WTC11 (cell line): Measurements from ENCODE around the gene TIMELESS. TPM values are rescaled to one million over a fixed set of nuclear protein-coding genes. Genes with fewer than 3 reads are reported as not detected.

ENCODE experiments used
- ATAC-seq: fragments of 200-7000 bp; cut with Tn5 transposase; 2 replicates; pipeline ENCODE4 v1.10.0; 2021; ENCODE audit warnings: mild to moderate bottlenecking, moderate library complexity
- CTCF ChIA-PET: fragments of 300-600 bp; sonication (Branson Sonifier 250); formaldehyde crosslinking; loops from one replicate; lab custom pipeline; 2021; ENCODE audit warnings: antibody characterized with exemption; lab: Charles Lee
- POLR2A ChIA-PET: fragments of 350-600 bp; sonication (Branson Sonifier 250); formaldehyde crosslinking; loops from one replicate; lab custom pipeline; 2021; ENCODE audit warnings: antibody characterized with exemption; lab: Charles Lee
- DNase-seq: peaks from one replicate; pipeline ENCODE4 v3.0.0; 2021; ENCODE audit warnings: low spot score
- H3K27ac Mint-ChIP-seq: 2 replicates; pipeline ENCODE4 v1.8.0; 2021; ENCODE audit warnings: mixed read lengths
- H3K27me3 Mint-ChIP-seq: 2 replicates; pipeline ENCODE4 v1.8.0; 2021; ENCODE audit warnings: low read depth, mild to moderate bottlenecking, moderate library complexity, mixed read lengths
- H3K36me3 Mint-ChIP-seq: 2 replicates; pipeline ENCODE4 v1.8.0; 2021; ENCODE audit warnings: mixed read lengths
- H3K4me1 Mint-ChIP-seq: 2 replicates; pipeline ENCODE4 v1.8.0; 2022; ENCODE audit warnings: mixed read lengths
- H3K4me3 Mint-ChIP-seq: 2 replicates; pipeline ENCODE4 v1.8.0; 2021; ENCODE audit warnings: mild to moderate bottlenecking, moderate library complexity, mixed read lengths
- H3K9me3 Mint-ChIP-seq: 2 replicates; pipeline ENCODE4 v1.8.0; 2021; ENCODE audit warnings: mixed read lengths
- CBFB ChIP-seq: sonication (generic); formaldehyde crosslinking; IDR thresholded peaks from 2 replicates; pipeline ENCODE4 v1.8.1; 2022; ENCODE audit warnings: mild to moderate bottlenecking, low read depth, missing genetic modification reagents
- CREM ChIP-seq: sonication (generic); formaldehyde crosslinking; IDR thresholded peaks from 2 replicates; pipeline ENCODE4 v1.8.1; 2022; ENCODE audit warnings: mild to moderate bottlenecking, missing genetic modification reagents, moderate library complexity
- ELF4 ChIP-seq: sonication (generic); formaldehyde crosslinking; IDR thresholded peaks from 2 replicates; pipeline ENCODE4 v1.8.1; 2022; ENCODE audit warnings: low read depth, mild to moderate bottlenecking, moderate library complexity, missing genetic modification reagents
- EMX1 ChIP-seq: fragments of 250-450 bp; sonication (Bioruptor Pico); IDR thresholded peaks from 2 replicates; pipeline ENCODE4 v1.8.0; 2021; ENCODE audit warnings: mild to moderate bottlenecking
- GABPB1 ChIP-seq: sonication (generic); formaldehyde crosslinking; IDR thresholded peaks from 2 replicates; pipeline ENCODE4 v1.8.1; 2023; ENCODE audit warnings: mild to moderate bottlenecking, missing genetic modification reagents
- JAZF1 ChIP-seq: fragments of 250-450 bp; sonication (Bioruptor Pico); IDR thresholded peaks from 2 replicates; pipeline ENCODE4 v1.9.0; 2021; ENCODE audit warnings: moderate library complexity, mild to moderate bottlenecking, inconsistent platforms
- NFATC4 ChIP-seq: fragments of 250-450 bp; sonication (Bioruptor Pico); IDR thresholded peaks from 2 replicates; pipeline ENCODE4 v1.9.0; 2021; ENCODE audit warnings: mild to moderate bottlenecking
- SOX15 ChIP-seq: fragments of 250-450 bp; sonication (Bioruptor Pico); IDR thresholded peaks from 2 replicates; pipeline ENCODE4 v1.9.0; 2021; ENCODE audit warnings: mild to moderate bottlenecking
- ZNF138 ChIP-seq: sonication (generic); formaldehyde crosslinking; conservative IDR thresholded peaks from 2 replicates; pipeline ENCODE4 v1.8.1; 2022; ENCODE audit warnings: mild to moderate bottlenecking, moderate library complexity, missing genetic modification reagents
- total RNA-seq: library from RNA; stranded (reverse); gene quantifications from 3 replicates; pipeline ENCODE4 v1.2.3, GENCODE V29; 2021
- TF ChIP-seq, protein P1 (sequence below): sonication (generic); formaldehyde crosslinking; IDR thresholded peaks from 2 replicates; pipeline ENCODE4 v1.8.1; 2022; ENCODE audit warnings: low read depth, mild to moderate bottlenecking, moderate library complexity, missing genetic modification reagents, borderline replicate concordance
- TF ChIP-seq, protein P2 (sequence below): fragments of 250-450 bp; sonication (Bioruptor Pico); IDR thresholded peaks from 2 replicates; pipeline ENCODE4 v1.8.0; 2021; ENCODE audit warnings: mild to moderate bottlenecking
- TF ChIP-seq, protein P3 (sequence below): fragments of 250-450 bp; sonication (Bioruptor Pico); IDR thresholded peaks from 2 replicates; pipeline ENCODE4 v2.1.2; 2022; ENCODE audit warnings: mild to moderate bottlenecking, moderate library complexity
- TF ChIP-seq, protein P4 (sequence below): sonication (generic); formaldehyde crosslinking; IDR thresholded peaks from 2 replicates; pipeline ENCODE4 v1.8.1; 2023; ENCODE audit warnings: mild to moderate bottlenecking, missing genetic modification reagents
- TF ChIP-seq, protein P5 (sequence below): sonication (generic); formaldehyde crosslinking; IDR thresholded peaks from 2 replicates; pipeline ENCODE4 v1.8.0; 2023; ENCODE audit warnings: mild to moderate bottlenecking, missing genetic modification reagents
- TF ChIP-seq, protein P6 (sequence below): sonication (generic); formaldehyde crosslinking; IDR thresholded peaks from 2 replicates; pipeline ENCODE4 v1.8.1; 2023; ENCODE audit warnings: mild to moderate bottlenecking, missing genetic modification reagents, moderate library complexity

Gene TIMELESS
- total RNA-seq, 1 experiment from 2014 or later = 60.9 TPM

DNA sequence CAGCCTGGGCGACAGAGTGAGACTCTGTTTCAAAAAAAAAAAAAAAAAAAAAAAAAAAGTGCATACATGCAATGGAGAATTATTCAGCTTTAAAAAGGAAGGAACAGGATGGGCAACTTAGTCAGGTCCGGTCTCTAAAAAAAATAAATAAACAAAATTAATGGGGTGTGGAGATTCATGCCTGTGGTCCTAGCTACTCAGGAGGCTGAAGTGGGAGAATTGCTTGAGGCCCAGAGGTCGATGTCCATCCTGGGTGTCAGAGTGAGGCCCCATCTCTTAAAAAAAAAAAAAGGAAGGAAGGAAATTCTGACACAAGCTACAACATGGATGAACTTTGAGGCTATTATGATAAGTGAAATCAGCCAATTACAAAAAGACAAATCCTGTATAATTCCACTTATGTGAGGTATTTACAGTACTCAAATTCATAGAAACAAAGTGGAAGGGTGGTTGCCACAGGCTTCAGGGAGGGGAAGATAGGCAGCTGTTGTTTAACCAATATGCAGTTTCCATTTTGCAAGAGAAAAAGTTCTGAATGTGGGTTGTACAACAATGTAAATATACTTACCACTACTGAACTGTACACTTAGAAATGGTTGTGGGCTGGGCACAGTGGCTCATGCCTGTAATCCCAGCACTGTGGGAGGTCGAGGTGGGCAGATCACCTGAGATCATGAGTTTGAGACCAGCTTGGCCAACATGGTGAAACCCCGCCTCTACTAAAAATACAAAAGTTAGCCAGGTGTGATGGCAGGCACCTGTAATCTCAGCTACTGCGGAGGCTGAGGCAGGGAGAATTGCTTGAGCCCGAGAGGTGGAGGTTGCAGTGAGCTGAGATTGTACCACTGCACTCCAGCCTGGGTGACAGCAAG, 74.3 kb downstream of the TIMELESS start:
- H3K27ac Mint-ChIP-seq = no peak overlapping the region
- POLR2A ChIA-PET = interaction anchor here (0.6 to 1.1 kb wide), 5 partner anchors 15 to 183 kb away, joined by 3 to 6 read pairs (median 5); partner anchors contain the start of genes RNF41 and STAT2

DNA sequence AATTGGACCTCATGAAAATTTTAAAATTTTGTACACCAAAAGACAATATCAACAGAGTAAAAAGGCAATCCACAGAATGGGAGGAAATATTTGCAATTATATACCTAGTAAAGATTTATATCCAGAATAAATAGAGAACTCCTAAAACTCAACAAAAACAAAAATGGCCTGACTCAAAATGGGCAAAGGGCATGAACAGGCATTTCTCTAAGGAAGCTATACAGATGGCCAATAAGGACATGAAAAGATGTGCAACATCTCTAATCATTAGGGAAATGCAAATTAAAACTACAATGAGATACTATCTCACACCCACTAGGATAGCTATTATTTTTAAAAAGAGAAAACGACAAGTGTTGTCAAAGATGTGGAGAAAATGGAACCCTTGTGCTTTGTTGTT, 75.7 kb downstream of the TIMELESS start:
- H3K27ac Mint-ChIP-seq = no peak overlapping the region
- ChIA-PET CTCF (no interaction called here), POLR2A (no interaction called here)
- H3K27me3 Mint-ChIP-seq = peaks cover 7% of the 10 kb centered on the region
- H3K4me1 Mint-ChIP-seq = peaks cover 7% of the 10 kb centered on the region
- ATAC-seq (no peak), DNase-seq (no peak)
- H3K36me3 Mint-ChIP-seq = no peaks in the 10 kb centered on the region
- H3K4me3 Mint-ChIP-seq = no peak overlapping the region
- TF ChIP-seq SOX15 (CRISPR knock-in tag) = no peak
- TF ChIP-seq, protein P1, sequence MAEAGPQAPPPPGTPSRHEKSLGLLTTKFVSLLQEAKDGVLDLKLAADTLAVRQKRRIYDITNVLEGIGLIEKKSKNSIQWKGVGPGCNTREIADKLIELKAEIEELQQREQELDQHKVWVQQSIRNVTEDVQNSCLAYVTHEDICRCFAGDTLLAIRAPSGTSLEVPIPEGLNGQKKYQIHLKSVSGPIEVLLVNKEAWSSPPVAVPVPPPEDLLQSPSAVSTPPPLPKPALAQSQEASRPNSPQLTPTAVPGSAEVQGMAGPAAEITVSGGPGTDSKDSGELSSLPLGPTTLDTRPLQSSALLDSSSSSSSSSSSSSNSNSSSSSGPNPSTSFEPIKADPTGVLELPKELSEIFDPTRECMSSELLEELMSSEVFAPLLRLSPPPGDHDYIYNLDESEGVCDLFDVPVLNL = no peak
- H3K9me3 Mint-ChIP-seq = peaks cover 23% of the 10 kb centered on the region

More for the DNA sequence above, 74.3 kb downstream of the TIMELESS start:
- Mint-ChIP-seq H3K4me3 (no peak overlapping the region), H3K4me1 (peaks cover 7% of the 10 kb centered on the region), H3K27me3 (peaks cover 7% of the 10 kb centered on the region), H3K9me3 (peaks cover 23% of the 10 kb centered on the region), H3K36me3 (no peaks in the 10 kb centered on the region)
- ATAC-seq = no peak
- DNase-seq = no peak
- CTCF ChIA-PET = interaction anchor here (0.7 to 3.3 kb wide), 4 partner anchors 15 to 171 kb away, joined by 3 to 17 read pairs (median 4); partner anchors contain the start of gene STAT2
- TF ChIP-seq CREM (CRISPR knock-in tag) = no peak
- no peak for TF ChIP-seq GABPB1 (CRISPR knock-in tag)
- TF ChIP-seq ELF4 (CRISPR knock-in tag) = no peak
- TF ChIP-seq CBFB (CRISPR knock-in tag) = no peak
- TF ChIP-seq ZNF138 = no peak
- TF ChIP-seq JAZF1 (CRISPR knock-in tag) = no peak
- no peak for TF ChIP-seq EMX1 (CRISPR knock-in tag)
- TF ChIP-seq, protein P2, sequence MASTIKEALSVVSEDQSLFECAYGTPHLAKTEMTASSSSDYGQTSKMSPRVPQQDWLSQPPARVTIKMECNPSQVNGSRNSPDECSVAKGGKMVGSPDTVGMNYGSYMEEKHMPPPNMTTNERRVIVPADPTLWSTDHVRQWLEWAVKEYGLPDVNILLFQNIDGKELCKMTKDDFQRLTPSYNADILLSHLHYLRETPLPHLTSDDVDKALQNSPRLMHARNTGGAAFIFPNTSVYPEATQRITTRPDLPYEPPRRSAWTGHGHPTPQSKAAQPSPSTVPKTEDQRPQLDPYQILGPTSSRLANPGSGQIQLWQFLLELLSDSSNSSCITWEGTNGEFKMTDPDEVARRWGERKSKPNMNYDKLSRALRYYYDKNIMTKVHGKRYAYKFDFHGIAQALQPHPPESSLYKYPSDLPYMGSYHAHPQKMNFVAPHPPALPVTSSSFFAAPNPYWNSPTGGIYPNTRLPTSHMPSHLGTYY = no peak
- TF ChIP-seq, protein P3, sequence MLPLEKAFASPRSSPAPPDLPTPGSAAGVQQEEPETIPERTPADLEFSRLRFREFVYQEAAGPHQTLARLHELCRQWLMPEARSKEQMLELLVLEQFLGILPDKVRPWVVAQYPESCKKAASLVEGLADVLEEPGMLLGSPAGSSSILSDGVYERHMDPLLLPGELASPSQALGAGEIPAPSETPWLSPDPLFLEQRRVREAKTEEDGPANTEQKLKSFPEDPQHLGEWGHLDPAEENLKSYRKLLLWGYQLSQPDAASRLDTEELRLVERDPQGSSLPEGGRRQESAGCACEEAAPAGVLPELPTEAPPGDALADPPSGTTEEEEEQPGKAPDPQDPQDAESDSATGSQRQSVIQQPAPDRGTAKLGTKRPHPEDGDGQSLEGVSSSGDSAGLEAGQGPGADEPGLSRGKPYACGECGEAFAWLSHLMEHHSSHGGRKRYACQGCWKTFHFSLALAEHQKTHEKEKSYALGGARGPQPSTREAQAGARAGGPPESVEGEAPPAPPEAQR (CRISPR knock-in tag) = no peak
- TF ChIP-seq NFATC4 (CRISPR knock-in tag) = no peak
- TF ChIP-seq, protein P4, sequence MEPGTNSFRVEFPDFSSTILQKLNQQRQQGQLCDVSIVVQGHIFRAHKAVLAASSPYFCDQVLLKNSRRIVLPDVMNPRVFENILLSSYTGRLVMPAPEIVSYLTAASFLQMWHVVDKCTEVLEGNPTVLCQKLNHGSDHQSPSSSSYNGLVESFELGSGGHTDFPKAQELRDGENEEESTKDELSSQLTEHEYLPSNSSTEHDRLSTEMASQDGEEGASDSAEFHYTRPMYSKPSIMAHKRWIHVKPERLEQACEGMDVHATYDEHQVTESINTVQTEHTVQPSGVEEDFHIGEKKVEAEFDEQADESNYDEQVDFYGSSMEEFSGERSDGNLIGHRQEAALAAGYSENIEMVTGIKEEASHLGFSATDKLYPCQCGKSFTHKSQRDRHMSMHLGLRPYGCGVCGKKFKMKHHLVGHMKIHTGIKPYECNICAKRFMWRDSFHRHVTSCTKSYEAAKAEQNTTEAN (CRISPR knock-in tag) = no peak

DNA sequence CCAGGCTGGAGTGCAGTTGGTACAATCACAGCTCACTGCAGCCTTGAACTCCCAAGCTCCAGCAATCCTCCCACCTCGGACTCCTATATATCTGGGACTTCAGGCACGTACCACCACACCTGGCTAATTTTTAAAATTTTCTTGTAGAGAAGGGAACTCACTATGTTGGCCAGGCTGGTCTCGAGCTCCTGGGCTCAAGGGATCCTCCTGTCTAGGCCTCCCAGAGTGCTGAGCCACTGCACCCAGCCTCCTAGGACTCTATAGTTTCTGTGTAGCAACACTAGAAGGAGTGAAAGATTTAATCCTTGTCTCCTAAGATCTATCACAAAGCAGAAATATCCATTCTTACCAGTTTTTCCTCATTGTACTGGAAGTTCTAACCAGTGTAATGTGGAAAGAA, 82.3 kb downstream of the TIMELESS start:
- no peak for ATAC-seq
- ChIA-PET POLR2A (no interaction called here), CTCF (interaction anchor here (0.5 kb wide), 1 partner anchor 98 kb away, joined by 5 read pairs; no protein-coding TSS in a partner anchor)
- Mint-ChIP-seq H3K4me3 (no peak overlapping the region), H3K4me1 (no peaks in the 10 kb centered on the region), H3K27ac (no peak overlapping the region), H3K36me3 (no peaks in the 10 kb centered on the region), H3K9me3 (peaks cover 7% of the 10 kb centered on the region), H3K27me3 (peaks cover 17% of the 10 kb centered on the region)
- TF ChIP-seq, protein P5, sequence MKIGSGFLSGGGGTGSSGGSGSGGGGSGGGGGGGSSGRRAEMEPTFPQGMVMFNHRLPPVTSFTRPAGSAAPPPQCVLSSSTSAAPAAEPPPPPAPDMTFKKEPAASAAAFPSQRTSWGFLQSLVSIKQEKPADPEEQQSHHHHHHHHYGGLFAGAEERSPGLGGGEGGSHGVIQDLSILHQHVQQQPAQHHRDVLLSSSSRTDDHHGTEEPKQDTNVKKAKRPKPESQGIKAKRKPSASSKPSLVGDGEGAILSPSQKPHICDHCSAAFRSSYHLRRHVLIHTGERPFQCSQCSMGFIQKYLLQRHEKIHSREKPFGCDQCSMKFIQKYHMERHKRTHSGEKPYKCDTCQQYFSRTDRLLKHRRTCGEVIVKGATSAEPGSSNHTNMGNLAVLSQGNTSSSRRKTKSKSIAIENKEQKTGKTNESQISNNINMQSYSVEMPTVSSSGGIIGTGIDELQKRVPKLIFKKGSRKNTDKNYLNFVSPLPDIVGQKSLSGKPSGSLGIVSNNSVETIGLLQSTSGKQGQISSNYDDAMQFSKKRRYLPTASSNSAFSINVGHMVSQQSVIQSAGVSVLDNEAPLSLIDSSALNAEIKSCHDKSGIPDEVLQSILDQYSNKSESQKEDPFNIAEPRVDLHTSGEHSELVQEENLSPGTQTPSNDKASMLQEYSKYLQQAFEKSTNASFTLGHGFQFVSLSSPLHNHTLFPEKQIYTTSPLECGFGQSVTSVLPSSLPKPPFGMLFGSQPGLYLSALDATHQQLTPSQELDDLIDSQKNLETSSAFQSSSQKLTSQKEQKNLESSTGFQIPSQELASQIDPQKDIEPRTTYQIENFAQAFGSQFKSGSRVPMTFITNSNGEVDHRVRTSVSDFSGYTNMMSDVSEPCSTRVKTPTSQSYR (CRISPR knock-in tag) = no peak
- TF ChIP-seq, protein P6, sequence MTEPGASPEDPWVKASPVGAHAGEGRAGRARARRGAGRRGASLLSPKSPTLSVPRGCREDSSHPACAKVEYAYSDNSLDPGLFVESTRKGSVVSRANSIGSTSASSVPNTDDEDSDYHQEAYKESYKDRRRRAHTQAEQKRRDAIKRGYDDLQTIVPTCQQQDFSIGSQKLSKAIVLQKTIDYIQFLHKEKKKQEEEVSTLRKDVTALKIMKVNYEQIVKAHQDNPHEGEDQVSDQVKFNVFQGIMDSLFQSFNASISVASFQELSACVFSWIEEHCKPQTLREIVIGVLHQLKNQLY (CRISPR knock-in tag) = no peak
- TF ChIP-seq, protein P1 = no peak
- DNase-seq = no peak
